Left lung (tissue), 10 donors: ENCODE data around the gene PANX1. TPM values are rescaled to one million over a fixed set of nuclear protein-coding genes. Genes with fewer than 3 reads are reported as not detected.

Experiments used
- ATAC-seq: fragments of 200-7000 bp; cut with Tn5 transposase; one replicate; pipeline ENCODE4 v1.9.1; 2020; ENCODE audit warnings: moderate library complexity
- DNase-seq, 4 donors: peaks; one replicate each; pipeline ENCODE4 v3.0.0-alpha.2; 2013 to 2020
- H3K27ac ChIP-seq, 2 donors: fragments of 200-600 bp; sonication (generic) in 1 of 2; one replicate each; pipeline versions ENCODE4 v1.5.0 to v1.8.0; 2020 to 2021
- H3K27me3 ChIP-seq, 2 donors: fragments of 200-600 bp; sonication (generic) in 1 of 2; one replicate each; pipeline versions ENCODE4 v1.5.0 to v1.8.0; 2020 to 2021
- H3K36me3 ChIP-seq, 2 donors: fragments of 200-600 bp; sonication (generic) in 1 of 2; one replicate each; pipeline versions ENCODE4 v1.5.0 to v1.8.0; 2020 to 2021
- H3K4me1 ChIP-seq, 2 donors: fragments of 200-600 bp; one replicate each; pipeline ENCODE4 v1.8.0; 2021
- H3K4me3 ChIP-seq, 2 donors: fragments of 200-600 bp; sonication (generic) in 1 of 2; one replicate each; pipeline versions ENCODE4 v1.5.0 to v1.8.0; 2020 to 2021; ENCODE audit warnings: mild to moderate bottlenecking in 1 of 2
- H3K9me3 ChIP-seq, 2 donors: fragments of 200-600 bp; sonication (generic) in 1 of 2; one replicate each; pipeline versions ENCODE4 v1.5.0 to v1.8.0; 2020 to 2021
- CTCF ChIP-seq, 2 donors: fragments of 200-600 bp; sonication (generic) in 1 of 2; IDR thresholded peaks; one replicate each; pipeline versions ENCODE4 v1.5.0 to v1.8.0; 2021; ENCODE audit warnings: antibody characterized with exemption in 2 of 2
- intact Hi-C, 2 donors: fragments of 100-400 bp; cut with DNase I; formaldehyde crosslinking; loops; one replicate each; pipeline versions ENCODE4 v1.11.2 to v1.14.2; 2022
- polyA plus RNA-seq, 6 donors: library from polyadenylated mRNA; unstranded; fragments of 120-200 nt; gene quantifications; one replicate each; pipeline ENCODE4 v1.2.1, GENCODE V29; 2013; ENCODE audit not compliant: insufficient read length in 6 of 6
- total RNA-seq, 2 donors: library from RNA; stranded (reverse); fragmentation: NEBNext Ultra II Directional; extraction: Animal tissue kit (Norgen Biotek cat#: 25700); gene quantifications; one replicate each; pipeline ENCODE4 v1.2.1, GENCODE V29; 2021
- donor health status: DM: no; HTN: yes; CAD: no.
- donor health status: DM: no; HTN: no; CAD: no.

The PANX1 gene
- total and polyA plus RNA-seq, 8 donors = 21.1 to 36.8 (median 27.3) TPM

GRCh38 chr11:94170953-94171352 is 42.3 kb downstream of the PANX1 start:
- Histone ChIP-seq H3K4me3 (no peak overlapping the region), H3K27ac (no peak overlapping the region), H3K36me3 (no peaks in the 10 kb centered on the region), H3K4me1 (no peaks in the 10 kb centered on the region), H3K9me3 (no peaks in the 10 kb centered on the region), H3K27me3 (no peaks in the 10 kb centered on the region)
- ATAC-seq = no peak
- intact Hi-C loops = no loop called here
- no peak for DNase-seq
- no peak for TF ChIP-seq CTCF (IDR thresholded peaks at IDR 0.05)

DNA sequence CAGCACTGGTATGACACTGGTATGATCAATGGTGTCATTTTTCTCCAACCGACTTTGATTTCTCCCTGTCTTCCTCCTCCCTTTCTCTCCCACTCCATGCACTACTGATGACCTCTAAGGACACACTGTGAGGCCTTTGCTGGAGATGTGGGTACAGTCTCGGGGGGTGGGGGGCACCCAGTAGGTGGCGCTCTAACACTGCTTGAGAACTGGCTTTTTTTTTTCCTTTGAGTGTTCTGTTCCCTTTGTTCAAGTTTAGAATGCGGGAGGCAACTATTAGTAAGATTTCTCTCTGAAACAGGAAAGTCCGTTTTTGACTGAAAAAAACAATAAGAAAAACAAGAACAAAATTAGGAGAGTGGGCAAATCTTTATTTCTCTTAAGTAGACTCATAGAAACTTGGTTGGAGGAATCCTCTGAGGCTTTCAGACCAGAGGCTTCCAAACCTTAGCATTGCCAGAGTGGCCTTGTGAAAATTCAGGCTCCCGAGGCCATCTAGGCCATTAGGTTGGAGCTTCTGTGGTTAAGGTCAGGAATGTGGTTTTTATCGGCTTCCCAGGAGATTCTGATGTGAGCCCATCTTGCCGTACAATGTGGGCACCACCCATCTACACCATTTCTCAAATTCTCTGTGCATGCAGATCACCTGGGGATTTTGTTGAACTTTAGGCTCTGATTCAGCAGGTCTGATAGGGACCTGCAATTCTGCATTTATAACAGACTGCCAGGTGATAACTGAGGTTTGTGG is 43.2 kb downstream of the PANX1 start:
- Histone ChIP-seq H3K9me3 (no peaks in the 10 kb centered on the region), H3K27me3 (no peaks in the 10 kb centered on the region), H3K27ac (no peak overlapping the region), H3K4me3 (no peak overlapping the region), H3K4me1 (no peaks in the 10 kb centered on the region), H3K36me3 (no peaks in the 10 kb centered on the region)
- DNase-seq (no peak), ATAC-seq (peak; percentile 77)
- peak; percentile 45 to 49 for TF ChIP-seq CTCF (IDR thresholded peaks at IDR 0.05)
- intact Hi-C loops = no loop called here

- TF ChIP-seq CTCF (IDR thresholded peaks at IDR 0.05) = no peak
- peak; percentile 30 for ATAC-seq
- H3K4me1 ChIP-seq = no peaks in the 10 kb centered on the region
- H3K27ac ChIP-seq = no peak overlapping the region
- no peaks in the 10 kb centered on the region for H3K27me3 ChIP-seq
- intact Hi-C loops = no loop called here
- no peaks in the 10 kb centered on the region for H3K9me3 ChIP-seq
- peaks cover 0 to 23% of the 10 kb centered on the region in 2 donors for H3K36me3 ChIP-seq
- H3K4me3 ChIP-seq = no peak overlapping the region
- DNase-seq = no peak
These were observed 46.9 kb downstream of the PANX1 start for GRCh38 chr11:94175535-94175934.

- TF ChIP-seq CTCF (IDR thresholded peaks at IDR 0.05) = no peak
- Histone ChIP-seq H3K4me1 (no peaks in the 10 kb centered on the region), H3K27ac (no peak overlapping the region), H3K36me3 (peaks cover 0 to 35% of the 10 kb centered on the region in 2 donors), H3K27me3 (no peaks in the 10 kb centered on the region), H3K4me3 (no peak overlapping the region), H3K9me3 (no peaks in the 10 kb centered on the region)
- DNase-seq (no peak), ATAC-seq (no peak)
- intact Hi-C loops = no loop called here
These were observed 49.7 kb downstream of the PANX1 start for GRCh38 chr11:94178331-94178730.

DNA sequence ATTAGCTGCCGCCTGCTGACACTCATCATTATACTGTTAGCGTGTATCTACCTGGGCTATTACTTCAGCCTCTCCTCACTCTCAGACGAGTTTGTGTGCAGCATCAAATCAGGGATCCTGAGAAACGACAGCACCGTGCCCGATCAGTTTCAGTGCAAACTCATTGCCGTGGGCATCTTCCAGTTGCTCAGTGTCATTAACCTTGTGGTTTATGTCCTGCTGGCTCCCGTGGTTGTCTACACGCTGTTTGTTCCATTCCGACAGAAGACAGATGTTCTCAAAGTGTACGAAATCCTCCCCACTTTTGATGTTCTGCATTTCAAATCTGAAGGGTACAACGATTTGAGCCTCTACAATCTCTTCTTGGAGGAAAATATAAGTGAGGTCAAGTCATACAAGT is 51.1 kb downstream of the PANX1 start:
- H3K27ac ChIP-seq = no peak overlapping the region
- DNase-seq (no peak), ATAC-seq (no peak)
- intact Hi-C loops = no loop called here
- peaks cover 0 to 35% of the 10 kb centered on the region in 2 donors for H3K36me3 ChIP-seq
- H3K4me3 ChIP-seq = no peak overlapping the region
- no peak for TF ChIP-seq CTCF (IDR thresholded peaks at IDR 0.05)
- H3K4me1 ChIP-seq = peaks cover 0 to 7% of the 10 kb centered on the region in 2 donors
- no peaks in the 10 kb centered on the region for H3K9me3 ChIP-seq
- no peaks in the 10 kb centered on the region for H3K27me3 ChIP-seq
